Activated CD4-positive, alpha-beta T cell treated with anti-CD3 and anti-CD28 coated beads, Interleukin-2, Interleukin-4, amounts not matched to agents 100 ng/mL and 50 ng/mL, durations not matched to agents 16 hours and 8 hours (primary cell): Measurements from ENCODE around the gene EBI3.
"Not testable (repeated sequence)": the region's sequence is repeated elsewhere in the genome, so short reads cannot be mapped to it uniquely, and the experiment has no call there.

Experiments
- DNase-seq: peaks from one replicate; pipeline ENCODE4 v3.0.0-alpha.2; 2020; ENCODE audit warnings: low spot score

The EBI3 gene

GRCh38 chr19:4278010-4278409 lies 48.7 kb downstream of the EBI3 start:
- DNase-seq = no peak

- no peak for DNase-seq
These were observed 49.3 kb downstream of the EBI3 start, which contains the start of gene SHD for GRCh38 chr19:4278419-4279266. TSS of gene SHD (plus strand) at chr19:4279266. CDS start at chr19:4280064, 798 bp downstream.

- DNase-seq = no peak
These were observed 49.9 kb downstream of the EBI3 start for GRCh38 chr19:4279267-4279529.

- DNase-seq = no peak
These were observed 50.5 kb downstream of the EBI3 start for GRCh38 chr19:4279530-4280422.

- no peak for DNase-seq
These were observed 55.0 kb downstream of the EBI3 start for GRCh38 chr19:4284176-4284958.

GRCh38 chr19:4284974-4285373 lies 55.7 kb downstream of the EBI3 start:
- no peak for DNase-seq

GRCh38 chr19:4286141-4286540 lies 56.8 kb downstream of the EBI3 start:
- not testable (repeated sequence) for DNase-seq
